Measurements from ENCODE around the gene MET.

MET gene

GRCh38 chr7:116697761-116698160 is 25.8 kb downstream of the MET start:
- Mint-ChIP-seq H3K27me3 (peaks cover 28% of the 10 kb centered on the region), H3K36me3 (no peaks in the 10 kb centered on the region)
- no peak for DNase-seq (ENCODE audit: low spot score in 2 of 2)

GRCh38 chr7:116698396-116698795 is 26.4 kb downstream of the MET start:
- H3K4me3 Mint-ChIP-seq, result no peak overlapping the region
- ATAC-seq (ENCODE audit: low read depth), result no peak
- no peaks in the 10 kb centered on the region for H3K4me1 Mint-ChIP-seq
- DNase-seq (ENCODE audit: low spot score in 2 of 2), result no peak
- H3K27ac Mint-ChIP-seq, result no peak overlapping the region
- no peaks in the 10 kb centered on the region for H3K36me3 Mint-ChIP-seq
- peaks cover 30% of the 10 kb centered on the region for H3K27me3 Mint-ChIP-seq
- H3K9me3 Mint-ChIP-seq, result no peaks in the 10 kb centered on the region

More at GRCh38 chr7:116697761-116698160, 25.8 kb downstream of the MET start:
- Mint-ChIP-seq H3K9me3 (no peaks in the 10 kb centered on the region), H3K27ac (no peak overlapping the region), H3K4me3 (no peak overlapping the region), H3K4me1 (peaks cover 3% of the 10 kb centered on the region)
- ATAC-seq (ENCODE audit: low read depth), result no peak

GRCh38 chr7:116698930-116699721 is 27.1 kb downstream of the MET start:
- ATAC-seq (ENCODE audit: low read depth) (no peak), DNase-seq (ENCODE audit: low spot score in 2 of 2) (no peak)
- H3K4me1 Mint-ChIP-seq, result no peaks in the 10 kb centered on the region
- H3K4me3 Mint-ChIP-seq, result no peak overlapping the region
- H3K27ac Mint-ChIP-seq, result no peak overlapping the region
- peaks cover 34% of the 10 kb centered on the region for H3K27me3 Mint-ChIP-seq
- no peaks in the 10 kb centered on the region for H3K9me3 Mint-ChIP-seq
- no peaks in the 10 kb centered on the region for H3K36me3 Mint-ChIP-seq

GRCh38 chr7:116699722-116700120 is 27.7 kb downstream of the MET start:
- H3K36me3 Mint-ChIP-seq, result no peaks in the 10 kb centered on the region
- ATAC-seq (ENCODE audit: low read depth), result no peak
- H3K27ac Mint-ChIP-seq, result no peak overlapping the region
- H3K9me3 Mint-ChIP-seq, result no peaks in the 10 kb centered on the region
- peaks cover 35% of the 10 kb centered on the region for H3K27me3 Mint-ChIP-seq
- no peaks in the 10 kb centered on the region for H3K4me1 Mint-ChIP-seq
- DNase-seq (ENCODE audit: low spot score in 2 of 2), result no peak
- no peak overlapping the region for H3K4me3 Mint-ChIP-seq

GRCh38 chr7:116702046-116702785 is 30.2 kb downstream of the MET start:
- ATAC-seq (ENCODE audit: low read depth), result no peak
- H3K36me3 Mint-ChIP-seq, result no peaks in the 10 kb centered on the region
- peaks cover 23% of the 10 kb centered on the region for H3K27me3 Mint-ChIP-seq
- H3K4me3 Mint-ChIP-seq, result no peak overlapping the region
- no peaks in the 10 kb centered on the region for H3K4me1 Mint-ChIP-seq
- H3K9me3 Mint-ChIP-seq, result no peaks in the 10 kb centered on the region
- H3K27ac Mint-ChIP-seq, result no peak overlapping the region
- DNase-seq (ENCODE audit: low spot score in 2 of 2), result no peak

- DNase-seq (ENCODE audit: low spot score in 2 of 2) (no peak), ATAC-seq (ENCODE audit: low read depth) (no peak)
- H3K27me3 Mint-ChIP-seq, result peaks cover 15% of the 10 kb centered on the region
- H3K27ac Mint-ChIP-seq, result no peak overlapping the region
- no peak overlapping the region for H3K4me3 Mint-ChIP-seq
- no peaks in the 10 kb centered on the region for H3K9me3 Mint-ChIP-seq
- H3K36me3 Mint-ChIP-seq, result no peaks in the 10 kb centered on the region
- no peaks in the 10 kb centered on the region for H3K4me1 Mint-ChIP-seq
These were observed 32.7 kb downstream of the MET start for GRCh38 chr7:116704650-116705228.

- no peak for DNase-seq (ENCODE audit: low spot score in 2 of 2)
- no peaks in the 10 kb centered on the region for H3K4me1 Mint-ChIP-seq
- no peak overlapping the region for H3K4me3 Mint-ChIP-seq
- no peak for ATAC-seq (ENCODE audit: low read depth)
- no peak overlapping the region for H3K27ac Mint-ChIP-seq
- peaks cover 15% of the 10 kb centered on the region for H3K27me3 Mint-ChIP-seq
- no peaks in the 10 kb centered on the region for H3K9me3 Mint-ChIP-seq
- no peaks in the 10 kb centered on the region for H3K36me3 Mint-ChIP-seq
These were observed 33.4 kb downstream of the MET start for GRCh38 chr7:116705419-116705818.

- Mint-ChIP-seq H3K36me3 (no peaks in the 10 kb centered on the region), H3K9me3 (no peaks in the 10 kb centered on the region), H3K4me3 (no peak overlapping the region), H3K4me1 (no peaks in the 10 kb centered on the region), H3K27ac (no peak overlapping the region), H3K27me3 (peaks cover 14% of the 10 kb centered on the region)
- DNase-seq (ENCODE audit: low spot score in 2 of 2) (no peak), ATAC-seq (ENCODE audit: low read depth) (no peak)
These were observed 34.7 kb downstream of the MET start for GRCh38 chr7:116706668-116707126.

- ATAC-seq (ENCODE audit: low read depth) (no peak), DNase-seq (ENCODE audit: low spot score in 2 of 2) (no peak)
- Mint-ChIP-seq H3K4me1 (no peaks in the 10 kb centered on the region), H3K4me3 (no peak overlapping the region), H3K27ac (no peak overlapping the region), H3K36me3 (no peaks in the 10 kb centered on the region), H3K9me3 (no peaks in the 10 kb centered on the region), H3K27me3 (peaks cover 15% of the 10 kb centered on the region)
These were observed 35.3 kb downstream of the MET start for GRCh38 chr7:116707289-116707688.

- no peak overlapping the region for H3K4me3 Mint-ChIP-seq
- DNase-seq (ENCODE audit: low spot score in 2 of 2) (no peak), ATAC-seq (ENCODE audit: low read depth) (no peak)
- no peaks in the 10 kb centered on the region for H3K4me1 Mint-ChIP-seq
- no peaks in the 10 kb centered on the region for H3K36me3 Mint-ChIP-seq
- peaks cover 12% of the 10 kb centered on the region for H3K27me3 Mint-ChIP-seq
- no peak overlapping the region for H3K27ac Mint-ChIP-seq
- H3K9me3 Mint-ChIP-seq, result no peaks in the 10 kb centered on the region
These were observed 36.3 kb downstream of the MET start for GRCh38 chr7:116708248-116708647.

- Mint-ChIP-seq H3K27me3 (peaks cover 14% of the 10 kb centered on the region), H3K27ac (no peak overlapping the region), H3K36me3 (no peaks in the 10 kb centered on the region), H3K4me3 (no peak overlapping the region), H3K9me3 (no peaks in the 10 kb centered on the region), H3K4me1 (no peaks in the 10 kb centered on the region)
- ATAC-seq (ENCODE audit: low read depth) (no peak), DNase-seq (ENCODE audit: low spot score in 2 of 2) (no peak)
These were observed 36.9 kb downstream of the MET start for GRCh38 chr7:116708861-116709260.

- H3K4me1 Mint-ChIP-seq, result no peaks in the 10 kb centered on the region
- no peak for ATAC-seq (ENCODE audit: low read depth)
- H3K36me3 Mint-ChIP-seq, result no peaks in the 10 kb centered on the region
- no peak overlapping the region for H3K4me3 Mint-ChIP-seq
- no peak overlapping the region for H3K27ac Mint-ChIP-seq
- H3K9me3 Mint-ChIP-seq, result no peaks in the 10 kb centered on the region
- no peak for DNase-seq (ENCODE audit: low spot score in 2 of 2)
- peaks cover 11% of the 10 kb centered on the region for H3K27me3 Mint-ChIP-seq
These were observed 37.3 kb downstream of the MET start for GRCh38 chr7:116709336-116709735.

GRCh38 chr7:116710764-116711452 is 38.9 kb downstream of the MET start:
- ATAC-seq (ENCODE audit: low read depth) (no peak), DNase-seq (ENCODE audit: low spot score in 2 of 2) (no peak)
- Mint-ChIP-seq H3K9me3 (no peaks in the 10 kb centered on the region), H3K27me3 (peaks cover 15% of the 10 kb centered on the region), H3K27ac (no peak overlapping the region), H3K36me3 (no peaks in the 10 kb centered on the region), H3K4me1 (no peaks in the 10 kb centered on the region), H3K4me3 (no peak overlapping the region)

GRCh38 chr7:116711790-116712189 is 39.8 kb downstream of the MET start:
- H3K9me3 Mint-ChIP-seq, result no peaks in the 10 kb centered on the region
- ATAC-seq (ENCODE audit: low read depth) (no peak), DNase-seq (ENCODE audit: low spot score in 2 of 2) (no peak)
- no peak overlapping the region for H3K27ac Mint-ChIP-seq
- H3K36me3 Mint-ChIP-seq, result no peaks in the 10 kb centered on the region
- H3K4me3 Mint-ChIP-seq, result no peak overlapping the region
- H3K27me3 Mint-ChIP-seq, result peaks cover 18% of the 10 kb centered on the region
- H3K4me1 Mint-ChIP-seq, result no peaks in the 10 kb centered on the region

All from memory B cell (primary cell).